CD14-positive monocyte (primary cell): Measurements from ENCODE around the gene KIAA0930. TPM values are rescaled to one million over a fixed set of nuclear protein-coding genes. Genes with fewer than 3 reads are reported as not detected.

Experiments
- DNase-seq, 3 donors: peaks; one replicate each; pipeline ENCODE4 v3.0.0-alpha.2; 2011 to 2022
- H2AFZ ChIP-seq: 2 replicates; pipeline ENCODE4 v1.6.0; 2012; ENCODE audit warnings: mild to moderate bottlenecking, low read depth, low read length, inconsistent platforms; ENCODE audit not compliant: insufficient read depth, poor library complexity, severe bottlenecking
- H3K27ac ChIP-seq, 2 donors: 1 replicate in 1 of 2; 2 replicates in 1 of 2; pipeline ENCODE4 v1.5.1; 2012 to 2013; ENCODE audit warnings: low read length in 2 of 2, control low read depth in 1 of 2, inconsistent platforms in 1 of 2, low read depth in 1 of 2, mild to moderate bottlenecking in 1 of 2
- H3K27me3 ChIP-seq, 2 donors: one replicate each; pipeline versions ENCODE4 v1.6.0 to v1.6.1; 2011 to 2013; ENCODE audit warnings: low read length in 2 of 2; ENCODE audit not compliant: control insufficient read depth in 2 of 2, insufficient read depth in 2 of 2
- H3K36me3 ChIP-seq, 2 donors: replicated peaks in 1 of 2; 1 replicate in 1 of 2; 2 replicates in 1 of 2; pipeline versions ENCODE4 v1.5.1 to v1.6.1; 2012 to 2013; ENCODE audit warnings: low read length in 2 of 2, control low read depth in 1 of 2, inconsistent platforms in 1 of 2, mild to moderate bottlenecking in 1 of 2; ENCODE audit not compliant: insufficient read depth in 2 of 2, control insufficient read depth in 1 of 2
- H3K4me1 ChIP-seq, 2 donors: 1 replicate in 1 of 2; 2 replicates in 1 of 2; pipeline versions ENCODE4 v1.5.1 to v1.6.1; 2012 to 2013; ENCODE audit warnings: low read length in 2 of 2, control low read depth in 1 of 2, inconsistent platforms in 1 of 2, mild to moderate bottlenecking in 1 of 2, moderate library complexity in 1 of 2; ENCODE audit not compliant: insufficient read depth in 2 of 2, control insufficient read depth in 1 of 2
- H3K4me2 ChIP-seq: replicated peaks from 2 replicates; pipeline ENCODE3; 2012; ENCODE audit warnings: low read length, moderate library complexity, mild to moderate bottlenecking; ENCODE audit not compliant: poor library complexity, severe bottlenecking; ENCODE audit errors: extremely low read depth
- H3K4me3 ChIP-seq, 3 experiments: fragments of 200-600 bp in 1 of 3; sonication (generic) in 1 of 3; replicated peaks in 1 of 3; 1 replicate in 2 of 3; 2 replicates in 1 of 3; pipeline ENCODE4 v1.5.1; 2011 to 2013; ENCODE audit warnings: low read length in 3 of 3, mild to moderate bottlenecking in 3 of 3, control low read depth in 2 of 3, low read depth in 2 of 3, inconsistent platforms in 1 of 3, moderate library complexity in 1 of 3
- H3K79me2 ChIP-seq: 2 replicates; pipeline ENCODE4 v1.6.0; 2012; ENCODE audit warnings: mild to moderate bottlenecking, control low read depth, inconsistent platforms, low read length, moderate library complexity; ENCODE audit not compliant: insufficient read depth
- H3K9ac ChIP-seq: 2 replicates; pipeline ENCODE4 v1.6.0; 2017; ENCODE audit warnings: low read length, mild to moderate bottlenecking; ENCODE audit not compliant: insufficient read depth, poor library complexity, severe bottlenecking
- H3K9me3 ChIP-seq, 2 donors: replicated peaks in 1 of 2; 1 replicate in 1 of 2; 2 replicates in 1 of 2; pipeline versions ENCODE4 v1.5.1 to v1.6.1; 2012 to 2013; ENCODE audit warnings: low read length in 2 of 2, control low read depth in 1 of 2; ENCODE audit not compliant: control insufficient read depth in 1 of 2, insufficient read depth in 1 of 2
- H4K20me1 ChIP-seq: 2 replicates; pipeline ENCODE4 v1.6.0; 2012; ENCODE audit warnings: mild to moderate bottlenecking, low read length, control low read depth, moderate library complexity; ENCODE audit not compliant: insufficient read depth
- H3K27ac Mint-ChIP-seq, 7 donors: one replicate each; pipeline ENCODE4 v1.8.0; 2020; ENCODE audit warnings: mild to moderate bottlenecking in 7 of 7, mixed read lengths in 7 of 7, moderate library complexity in 6 of 7, inconsistent platforms in 2 of 7
- H3K27me3 Mint-ChIP-seq, 3 donors: one replicate each; pipeline ENCODE4 v1.8.0; 2021 to 2022; ENCODE audit warnings: low read depth in 3 of 3, mild to moderate bottlenecking in 3 of 3, mixed read lengths in 3 of 3, moderate library complexity in 3 of 3, inconsistent platforms in 1 of 3
- H3K36me3 Mint-ChIP-seq, 2 donors: one replicate each; pipeline ENCODE4 v1.8.0; 2020; ENCODE audit warnings: mixed read lengths in 2 of 2, inconsistent platforms in 1 of 2, mild to moderate bottlenecking in 1 of 2
- H3K4me1 Mint-ChIP-seq: one replicate; pipeline ENCODE4 v1.8.0; 2020; ENCODE audit warnings: mild to moderate bottlenecking, mixed read lengths
- H3K4me3 Mint-ChIP-seq, 2 donors: one replicate each; pipeline ENCODE4 v1.8.0; 2020; ENCODE audit warnings: mild to moderate bottlenecking in 2 of 2, mixed read lengths in 2 of 2, moderate library complexity in 1 of 2
- H3K9me3 Mint-ChIP-seq, 7 donors: one replicate each; pipeline ENCODE4 v1.8.0; 2020 to 2022; ENCODE audit warnings: mixed read lengths in 7 of 7, mild to moderate bottlenecking in 6 of 7, moderate library complexity in 6 of 7, inconsistent platforms in 2 of 7
- WGBS: methylation state at CpG from one replicate; pipeline ENCODE4 v1.1.5; 2013; ENCODE audit warnings: missing lambda C conversion rate; ENCODE audit not compliant: insufficient coverage; 5-methylcytosine and 5-hydroxymethylcytosine counted together
- intact Hi-C, 2 donors: fragments of 100-400 bp; cut with micrococcal nuclease; formaldehyde crosslinking; loops; one replicate each; pipeline versions ENCODE4 v1.15.0 to v1.15.1; 2023
- polyA plus RNA-seq, 3 donors: library from polyadenylated mRNA; depleted of rRNA in 1 of 3; unstranded in 2 of 3; stranded (reverse) in 1 of 3; fragments of 300-500 nt in 2 of 3; fragments of >200 nt in 1 of 3; fragmentation: Illumina TruSeq in 2 of 3; gene quantifications; 1 replicate in 2 of 3; 2 replicates in 1 of 3; pipeline ENCODE4 v1.2.3, GENCODE V29; 2012 to 2021
- TF ChIP-seq, protein P1 (sequence below): fragments of 200-600 bp; IDR thresholded peaks from one replicate; pipeline ENCODE4 v1.8.0; 2022; ENCODE audit warnings: antibody characterized with exemption, mild to moderate bottlenecking

KIAA0930 gene
- polyA plus RNA-seq, 3 donors: 14.0 to 89.1 (median 15.6) TPM

DNA sequence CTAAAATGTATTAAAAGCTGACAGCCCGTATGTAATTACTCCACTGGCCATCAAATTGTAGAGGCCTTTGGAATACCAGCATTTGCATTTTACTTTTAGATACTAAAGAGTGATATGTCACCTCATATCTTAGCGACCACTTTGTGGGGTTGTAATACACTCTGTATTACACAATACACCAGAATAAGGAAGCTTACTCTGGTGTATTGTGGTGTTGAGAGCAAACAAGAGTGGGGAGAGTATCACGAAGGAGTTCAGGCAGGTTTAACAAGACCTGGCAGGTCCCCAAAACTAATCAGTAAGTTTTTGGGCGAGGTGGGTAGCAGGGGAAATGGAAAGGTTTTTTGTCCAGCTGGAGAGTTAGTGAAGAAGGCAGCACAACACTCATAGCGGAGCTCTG lies 73.8 kb downstream of the KIAA0930 start:
- Histone ChIP-seq H3K27me3 (no peaks in the 10 kb centered on the region), H3K4me1 (peaks cover 51 to 68% of the 10 kb centered on the region in 2 donors), H4K20me1 (peaks cover 42% of the 10 kb centered on the region), H3K9me3 (no peaks in the 10 kb centered on the region), H3K9ac (no peak overlapping the region), H3K4me2 (peak overlapping the region; percentile 98), H2AFZ (no peak overlapping the region), H3K27ac (peak overlapping the region; percentile 25 to 96), H3K4me3 (peak overlapping the region in 1 of 3 experiments; percentile 98), H3K79me2 (peaks cover 99% of the 10 kb centered on the region), H3K36me3 (peaks cover 38 to 40% of the 10 kb centered on the region in 2 donors)
- H3K4me1 Mint-ChIP-seq: peaks cover 52% of the 10 kb centered on the region
- no peaks in the 10 kb centered on the region for H3K9me3 Mint-ChIP-seq
- peak overlapping the region; percentile 56 to 74 for H3K4me3 Mint-ChIP-seq
- TF ChIP-seq, protein P1, sequence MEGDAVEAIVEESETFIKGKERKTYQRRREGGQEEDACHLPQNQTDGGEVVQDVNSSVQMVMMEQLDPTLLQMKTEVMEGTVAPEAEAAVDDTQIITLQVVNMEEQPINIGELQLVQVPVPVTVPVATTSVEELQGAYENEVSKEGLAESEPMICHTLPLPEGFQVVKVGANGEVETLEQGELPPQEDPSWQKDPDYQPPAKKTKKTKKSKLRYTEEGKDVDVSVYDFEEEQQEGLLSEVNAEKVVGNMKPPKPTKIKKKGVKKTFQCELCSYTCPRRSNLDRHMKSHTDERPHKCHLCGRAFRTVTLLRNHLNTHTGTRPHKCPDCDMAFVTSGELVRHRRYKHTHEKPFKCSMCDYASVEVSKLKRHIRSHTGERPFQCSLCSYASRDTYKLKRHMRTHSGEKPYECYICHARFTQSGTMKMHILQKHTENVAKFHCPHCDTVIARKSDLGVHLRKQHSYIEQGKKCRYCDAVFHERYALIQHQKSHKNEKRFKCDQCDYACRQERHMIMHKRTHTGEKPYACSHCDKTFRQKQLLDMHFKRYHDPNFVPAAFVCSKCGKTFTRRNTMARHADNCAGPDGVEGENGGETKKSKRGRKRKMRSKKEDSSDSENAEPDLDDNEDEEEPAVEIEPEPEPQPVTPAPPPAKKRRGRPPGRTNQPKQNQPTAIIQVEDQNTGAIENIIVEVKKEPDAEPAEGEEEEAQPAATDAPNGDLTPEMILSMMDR: no peak
- peak overlapping the region; percentile 85 to 98 (median 95) for H3K27ac Mint-ChIP-seq
- peaks cover 0 to 2% (median 0%) of the 10 kb centered on the region in 3 donors for H3K27me3 Mint-ChIP-seq
- 40% methylated on average over 3 of the region's 5 CpGs for WGBS
- DNase-seq: peak; percentile 44 to 78 (median 65)
- intact Hi-C loops: loop anchor here in 1 of 2 donors (2.0 to 10.0 kb wide), 3 partner anchors 60 to 878 kb away; no protein-coding TSS in a partner anchor
- H3K36me3 Mint-ChIP-seq: peaks cover 42 to 55% of the 10 kb centered on the region in 2 donors

DNA sequence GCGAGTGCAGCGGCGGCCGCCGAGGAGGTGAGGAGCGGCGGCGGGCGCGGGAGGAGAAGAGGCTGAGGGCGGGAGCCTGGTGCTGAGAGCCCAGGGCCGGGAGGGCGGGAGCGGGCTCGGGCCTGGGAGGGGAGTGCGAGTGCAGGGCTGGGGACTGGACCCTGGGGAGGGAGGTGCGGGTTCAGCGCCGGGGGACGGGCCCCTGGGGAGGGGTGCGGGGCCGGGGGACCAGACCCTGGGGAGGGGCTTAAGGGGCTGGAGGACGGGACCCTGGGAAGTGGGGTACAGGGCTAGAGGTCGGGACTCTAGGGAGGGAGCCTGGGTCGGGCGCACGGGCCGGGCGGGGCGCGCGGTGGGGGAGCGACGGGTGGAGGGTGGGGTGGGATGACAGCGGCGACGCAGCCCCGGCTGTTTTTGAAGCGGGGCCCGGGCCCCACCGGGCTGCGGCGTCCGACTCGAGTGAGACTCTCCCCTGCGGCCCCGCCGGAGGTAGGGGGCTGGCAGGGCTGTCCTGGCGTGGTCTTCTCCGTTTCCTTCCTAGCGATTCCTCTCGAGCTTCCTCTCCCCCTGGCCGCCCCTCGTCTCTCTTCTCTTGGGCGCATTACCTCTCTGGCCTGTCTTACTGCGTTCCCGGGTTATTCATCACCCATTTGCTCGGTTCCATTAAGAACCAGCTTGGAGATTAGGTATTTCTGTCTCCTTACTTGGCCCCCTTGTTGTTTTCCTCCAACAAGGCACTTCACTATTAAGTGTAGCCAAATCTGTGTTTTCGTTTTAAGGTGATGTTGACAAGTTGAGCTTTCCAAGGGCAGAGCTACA lies 76.2 kb downstream of the KIAA0930 start:
- peak overlapping the region; percentile 61 to 96 for H3K27ac ChIP-seq
- peak overlapping the region; percentile 98 for H3K4me2 ChIP-seq
- H2AFZ ChIP-seq: peak overlapping the region; percentile 75
- H3K27me3 ChIP-seq: no peaks in the 10 kb centered on the region
- peaks cover 97% of the 10 kb centered on the region for H3K79me2 ChIP-seq
- peaks cover 68% of the 10 kb centered on the region for H3K4me1 Mint-ChIP-seq
- peak overlapping the region; percentile 94 for H3K9ac ChIP-seq
- peak in 1 of 3 donors; percentile 16 for DNase-seq
- no peaks in the 10 kb centered on the region for H3K9me3 ChIP-seq
- peak overlapping the region; percentile 74 to 98 (median 75) for H3K4me3 ChIP-seq
- H3K4me3 Mint-ChIP-seq: peak overlapping the region; percentile 86 to 96
- H3K27me3 Mint-ChIP-seq: no peaks in the 10 kb centered on the region
- peaks cover 75 to 84% of the 10 kb centered on the region in 2 donors for H3K4me1 ChIP-seq
- peaks cover 14 to 15% of the 10 kb centered on the region in 2 donors for H3K36me3 ChIP-seq
- WGBS: under 1% methylated on average over 35 of the region's 59 CpGs
- no peaks in the 10 kb centered on the region for H3K9me3 Mint-ChIP-seq
- intact Hi-C loops: loop anchor here in 1 of 2 donors (5.0 to 10.0 kb wide), 2 partner anchors 63 to 880 kb away; no protein-coding TSS in a partner anchor
- peak overlapping the region; percentile 69 to 98 (median 95) for H3K27ac Mint-ChIP-seq
- H3K36me3 Mint-ChIP-seq: peaks cover 24 to 34% of the 10 kb centered on the region in 2 donors
- TF ChIP-seq, protein P1: no peak
- H4K20me1 ChIP-seq: peaks cover 17% of the 10 kb centered on the region
